ENCODE data around the gene BLVRA.

BLVRA gene

DNA sequence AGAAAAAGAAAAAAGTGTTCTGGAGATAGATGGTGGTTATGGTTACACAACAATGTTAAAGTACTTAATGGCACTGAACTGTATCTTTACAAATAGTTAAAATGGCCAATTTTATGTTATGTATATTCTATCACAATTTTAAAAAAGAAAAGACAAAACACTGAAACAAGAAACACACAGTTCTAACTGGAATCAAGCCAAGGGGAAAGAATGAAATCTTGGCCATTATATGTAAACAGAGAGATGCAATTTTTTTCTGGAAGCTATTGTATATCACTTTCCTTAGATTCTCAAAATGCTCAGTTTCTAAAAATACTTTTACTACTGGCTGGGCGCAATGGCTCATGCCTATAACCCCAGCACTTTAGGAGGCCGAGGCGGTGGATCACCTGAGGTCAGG, 33.2 kb upstream of the BLVRA start:
- H3K36me3 ChIP-seq (ENCODE audit: control insufficient read depth, insufficient read depth, low read length), result no peaks in the 10 kb centered on the region
- TF ChIP-seq, protein P1, sequence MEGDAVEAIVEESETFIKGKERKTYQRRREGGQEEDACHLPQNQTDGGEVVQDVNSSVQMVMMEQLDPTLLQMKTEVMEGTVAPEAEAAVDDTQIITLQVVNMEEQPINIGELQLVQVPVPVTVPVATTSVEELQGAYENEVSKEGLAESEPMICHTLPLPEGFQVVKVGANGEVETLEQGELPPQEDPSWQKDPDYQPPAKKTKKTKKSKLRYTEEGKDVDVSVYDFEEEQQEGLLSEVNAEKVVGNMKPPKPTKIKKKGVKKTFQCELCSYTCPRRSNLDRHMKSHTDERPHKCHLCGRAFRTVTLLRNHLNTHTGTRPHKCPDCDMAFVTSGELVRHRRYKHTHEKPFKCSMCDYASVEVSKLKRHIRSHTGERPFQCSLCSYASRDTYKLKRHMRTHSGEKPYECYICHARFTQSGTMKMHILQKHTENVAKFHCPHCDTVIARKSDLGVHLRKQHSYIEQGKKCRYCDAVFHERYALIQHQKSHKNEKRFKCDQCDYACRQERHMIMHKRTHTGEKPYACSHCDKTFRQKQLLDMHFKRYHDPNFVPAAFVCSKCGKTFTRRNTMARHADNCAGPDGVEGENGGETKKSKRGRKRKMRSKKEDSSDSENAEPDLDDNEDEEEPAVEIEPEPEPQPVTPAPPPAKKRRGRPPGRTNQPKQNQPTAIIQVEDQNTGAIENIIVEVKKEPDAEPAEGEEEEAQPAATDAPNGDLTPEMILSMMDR (IDR thresholded peaks at IDR 0.05; ENCODE audit: insufficient read depth, low read length, poor library complexity, severe bottlenecking), result no peak
- no peak for DNase-seq (ENCODE audit: extremely low read depth, insufficient read length)
- H3K4me3 ChIP-seq (replicated peaks; ENCODE audit: low read depth, low read length), result no peak overlapping the region
- H3K27me3 ChIP-seq (replicated peaks; ENCODE audit: control insufficient read depth, insufficient read depth, low read length), result no peaks in the 10 kb centered on the region

DNA sequence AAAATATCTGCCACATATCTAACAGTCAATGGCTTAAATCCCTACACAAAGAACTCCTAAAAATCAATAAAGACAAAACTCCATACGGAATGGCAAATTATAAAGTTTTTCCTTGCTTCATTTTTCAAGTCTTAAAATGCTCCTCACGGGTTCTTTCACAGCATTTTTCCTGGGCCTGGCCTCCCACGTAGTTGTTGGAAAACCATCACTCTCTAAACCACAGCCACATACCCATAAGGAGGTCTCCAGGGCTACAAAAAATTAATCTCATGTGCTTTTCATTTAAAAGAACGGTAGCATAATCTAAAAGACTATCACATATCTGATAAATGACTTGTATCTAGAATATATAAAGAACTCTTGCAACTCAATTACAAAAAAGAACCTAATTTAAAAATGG, 32.0 kb upstream of the BLVRA start:
- DNase-seq (ENCODE audit: extremely low read depth, insufficient read length), result no peak
- Histone ChIP-seq H3K4me3 (replicated peaks; ENCODE audit: low read depth, low read length) (no peak overlapping the region), H3K36me3 (ENCODE audit: control insufficient read depth, insufficient read depth, low read length) (no peaks in the 10 kb centered on the region), H3K27me3 (replicated peaks; ENCODE audit: control insufficient read depth, insufficient read depth, low read length) (no peaks in the 10 kb centered on the region)
- TF ChIP-seq, protein P1 (IDR thresholded peaks at IDR 0.05; ENCODE audit: insufficient read depth, low read length, poor library complexity, severe bottlenecking), result no peak

DNA sequence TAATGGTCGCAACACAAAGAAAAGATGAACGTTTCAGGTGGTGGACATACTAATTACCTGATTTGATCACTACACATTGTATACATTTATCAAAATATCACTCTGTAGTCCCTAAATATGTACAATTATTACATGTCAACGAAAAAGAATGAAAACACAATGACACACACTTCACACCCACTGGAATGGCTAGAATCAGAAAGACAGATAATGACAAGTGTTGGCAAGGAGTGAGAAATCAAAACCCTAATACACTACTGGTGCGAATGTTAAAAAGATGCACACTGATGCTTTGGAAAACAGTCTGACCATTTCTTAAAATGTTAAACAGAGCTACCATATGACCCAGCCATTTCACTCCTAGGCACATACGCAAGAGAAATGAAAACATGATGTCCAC, 31.5 kb upstream of the BLVRA start:
- no peak for DNase-seq (ENCODE audit: extremely low read depth, insufficient read length)
- TF ChIP-seq, protein P1 (IDR thresholded peaks at IDR 0.05; ENCODE audit: insufficient read depth, low read length, poor library complexity, severe bottlenecking), result no peak
- Histone ChIP-seq H3K36me3 (ENCODE audit: control insufficient read depth, insufficient read depth, low read length) (no peaks in the 10 kb centered on the region), H3K27me3 (replicated peaks; ENCODE audit: control insufficient read depth, insufficient read depth, low read length) (no peaks in the 10 kb centered on the region), H3K4me3 (replicated peaks; ENCODE audit: low read depth, low read length) (no peak overlapping the region; the same call in 1 of the 2 replicates)

DNA sequence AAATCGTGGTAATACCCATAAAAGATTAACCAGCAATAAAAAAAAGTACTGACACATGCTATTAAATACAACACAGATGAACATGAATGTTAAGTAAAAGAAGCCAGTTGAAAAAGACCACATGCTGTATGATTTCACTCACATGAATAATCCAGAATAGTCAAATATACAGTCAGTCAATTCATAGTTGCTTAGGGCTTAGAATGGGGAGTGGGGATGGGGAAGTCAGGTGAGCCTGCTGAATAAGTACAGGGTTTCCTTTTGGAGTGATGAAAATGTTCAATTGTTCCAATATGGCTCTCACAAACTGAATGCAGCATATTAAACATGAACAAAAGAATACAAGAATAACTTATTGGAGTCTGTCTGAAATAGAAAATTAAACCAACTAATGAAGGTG, 31.0 kb upstream of the BLVRA start:
- DNase-seq (ENCODE audit: extremely low read depth, insufficient read length), result no peak
- H3K27me3 ChIP-seq (replicated peaks; ENCODE audit: control insufficient read depth, insufficient read depth, low read length), result no peaks in the 10 kb centered on the region
- TF ChIP-seq, protein P1 (IDR thresholded peaks at IDR 0.05; ENCODE audit: insufficient read depth, low read length, poor library complexity, severe bottlenecking), result no peak
- no peak overlapping the region; the same call in 1 of the 2 replicates for H3K4me3 ChIP-seq (replicated peaks; ENCODE audit: low read depth, low read length)
- H3K36me3 ChIP-seq (ENCODE audit: control insufficient read depth, insufficient read depth, low read length), result no peaks in the 10 kb centered on the region

DNA sequence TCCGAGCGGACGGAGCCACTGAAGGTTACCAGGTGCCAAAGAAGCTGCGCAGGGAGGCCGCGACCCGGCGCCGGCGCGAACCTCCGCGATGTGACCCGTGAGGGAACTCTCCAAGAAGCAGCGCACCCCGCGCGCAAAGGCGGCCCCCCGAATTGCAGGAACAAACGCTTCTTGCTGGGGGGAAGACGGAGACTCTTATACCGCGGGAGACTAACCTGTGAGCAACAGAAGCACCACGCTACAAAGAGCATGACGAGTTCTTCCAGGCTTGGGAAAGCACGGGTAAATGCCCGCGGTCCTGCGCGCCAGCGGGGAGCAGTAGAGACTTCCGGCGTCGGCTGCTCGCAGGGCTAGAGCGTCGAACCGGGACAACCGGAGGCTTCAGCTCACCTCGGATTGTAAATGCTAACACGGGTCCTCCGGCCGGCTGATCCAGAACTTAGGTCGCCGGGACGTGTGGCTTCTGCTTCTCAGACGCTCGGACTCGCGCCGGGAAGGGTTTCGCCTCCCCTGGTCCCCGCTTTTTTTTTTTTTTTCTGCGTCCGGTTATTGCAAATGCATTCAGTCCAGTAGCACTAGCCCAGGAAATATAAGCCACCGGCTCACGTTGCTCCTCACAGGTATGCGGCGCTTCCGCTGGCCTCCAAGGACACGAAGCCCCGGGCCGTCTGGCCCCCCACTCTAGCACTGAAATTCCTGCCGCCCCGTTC, 29.1 kb upstream of the BLVRA start, which contains the start of gene COA1:
Gene COA1, minus strand, starts transcription at position 310 of the 710 bp plus-strand sequence. CDS start 80,909 bp downstream, outside the sequence.
- H3K36me3 ChIP-seq (ENCODE audit: control insufficient read depth, insufficient read depth, low read length), result no peaks in the 10 kb centered on the region
- peak within 1 kb of the TSS; percentile 71 for H3K4me3 ChIP-seq (replicated peaks; ENCODE audit: low read depth, low read length)
- TF ChIP-seq, protein P1 (IDR thresholded peaks at IDR 0.05; ENCODE audit: insufficient read depth, low read length, poor library complexity, severe bottlenecking), result peak; percentile 16
- no peaks in the 10 kb centered on the region for H3K27me3 ChIP-seq (replicated peaks; ENCODE audit: control insufficient read depth, insufficient read depth, low read length)
- peak; percentile 94 for DNase-seq (ENCODE audit: extremely low read depth, insufficient read length)
